ENCODE measurements around the gene ALG12.

The ALG12 gene

GRCh38 chr22:49910229-49911155 is 7.7 kb downstream of the ALG12 start:
- no peak for DNase-seq

DNA sequence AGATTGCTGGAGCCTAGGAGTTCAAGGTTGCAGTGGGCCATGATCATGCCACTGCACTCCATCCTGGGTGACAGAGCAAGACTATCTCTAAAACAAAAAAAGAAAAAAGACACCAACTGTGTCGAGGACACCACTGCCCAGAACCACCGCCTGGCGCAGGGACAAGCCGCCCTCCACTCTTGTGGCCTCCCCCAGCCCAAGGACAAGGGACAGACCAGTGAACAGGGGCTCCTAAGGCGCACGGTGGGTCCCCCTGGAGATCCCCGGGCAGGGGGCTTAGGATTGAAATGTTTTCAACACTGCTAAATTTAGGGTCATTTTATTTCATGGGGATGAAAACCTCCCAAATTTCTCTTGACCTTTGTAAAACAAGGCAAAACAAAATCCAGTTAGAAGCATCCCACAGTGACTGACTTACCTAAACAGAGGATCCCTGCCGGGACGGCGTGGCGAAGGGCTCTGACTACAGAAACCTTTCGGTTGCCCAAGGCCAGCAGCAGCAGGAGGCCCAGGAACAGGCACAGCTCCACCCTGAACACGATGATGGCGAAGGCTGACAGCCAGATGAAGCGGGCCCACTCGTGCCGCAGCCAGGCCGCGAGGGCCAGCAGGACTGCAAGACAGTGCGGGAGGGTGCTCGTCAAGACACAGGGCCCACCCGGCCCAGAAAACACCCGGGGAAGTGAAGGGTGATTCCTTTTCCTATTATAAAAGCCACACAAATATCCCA is 8.6 kb downstream of the ALG12 start:
- DNase-seq, result no peak

DNA sequence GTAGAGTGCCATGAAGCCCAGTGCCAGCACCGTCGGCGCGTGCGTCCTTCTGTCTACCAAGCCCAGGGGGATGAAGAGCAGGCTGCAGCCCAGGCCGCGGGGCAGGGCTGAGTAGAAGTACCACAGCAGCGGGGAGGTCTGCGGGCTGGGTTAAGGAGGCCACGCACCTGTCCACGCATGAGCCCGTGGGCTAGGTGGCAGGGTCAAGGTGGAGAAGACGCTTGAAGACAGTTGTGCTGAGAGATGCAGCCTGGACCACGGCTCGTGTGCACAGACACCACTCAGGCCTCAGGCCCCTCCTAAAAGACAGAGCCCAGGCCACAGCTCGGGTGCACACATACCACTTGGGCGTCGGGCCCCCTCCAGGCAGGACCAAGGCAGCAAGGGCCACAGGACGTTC is 10.4 kb downstream of the ALG12 start:
- no peak for DNase-seq

- DNase-seq, result no peak
Observed at GRCh38 chr22:49906799-49907290, 11.4 kb downstream of the ALG12 start.

- DNase-seq, result no peak
Observed at GRCh38 chr22:49906071-49906798, 12.0 kb downstream of the ALG12 start.

DNA sequence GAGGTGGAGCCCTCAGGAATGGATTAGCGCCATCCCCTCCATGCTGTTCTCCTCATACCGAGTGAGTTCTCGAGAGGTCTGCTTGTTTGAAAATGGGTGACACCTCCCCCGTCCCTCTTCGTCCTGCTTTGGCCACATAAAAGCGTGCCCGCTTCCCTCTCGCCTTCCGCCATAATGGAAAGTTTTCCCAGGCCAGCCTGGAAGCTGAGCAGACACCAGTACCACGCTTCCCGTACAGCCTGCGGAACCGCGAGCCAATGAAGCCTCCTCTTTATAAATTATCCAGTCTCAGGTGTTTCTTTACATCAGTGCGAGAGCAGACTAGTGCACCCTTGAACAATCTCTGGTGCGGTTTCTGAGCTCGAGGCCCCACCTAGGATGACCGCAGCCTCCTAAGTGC is 12.8 kb downstream of the ALG12 start:
- DNase-seq, result no peak

DNA sequence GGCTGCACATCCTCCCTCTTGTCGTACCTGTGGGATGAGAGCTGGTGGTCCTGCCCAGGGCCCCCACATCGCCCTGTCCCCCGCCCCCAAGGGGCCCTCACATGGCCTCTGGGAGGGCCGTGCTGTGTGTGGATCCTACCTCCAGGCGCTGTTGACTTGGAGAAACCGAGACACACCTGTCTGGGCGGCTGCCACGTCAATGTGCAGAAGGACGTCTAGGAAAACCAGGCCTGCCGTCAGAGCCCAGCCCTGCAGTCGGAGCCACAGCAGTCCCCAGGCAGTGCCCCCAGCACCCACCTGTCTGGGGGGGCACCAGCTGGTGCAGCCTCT is 14.2 kb downstream of the ALG12 start:
- DNase-seq, result no peak

- DNase-seq, result no peak
Observed at GRCh38 chr22:49903322-49904039, 14.8 kb downstream of the ALG12 start.

- no peak for DNase-seq
Observed at GRCh38 chr22:49901457-49901856, 16.8 kb downstream of the ALG12 start.

DNA sequence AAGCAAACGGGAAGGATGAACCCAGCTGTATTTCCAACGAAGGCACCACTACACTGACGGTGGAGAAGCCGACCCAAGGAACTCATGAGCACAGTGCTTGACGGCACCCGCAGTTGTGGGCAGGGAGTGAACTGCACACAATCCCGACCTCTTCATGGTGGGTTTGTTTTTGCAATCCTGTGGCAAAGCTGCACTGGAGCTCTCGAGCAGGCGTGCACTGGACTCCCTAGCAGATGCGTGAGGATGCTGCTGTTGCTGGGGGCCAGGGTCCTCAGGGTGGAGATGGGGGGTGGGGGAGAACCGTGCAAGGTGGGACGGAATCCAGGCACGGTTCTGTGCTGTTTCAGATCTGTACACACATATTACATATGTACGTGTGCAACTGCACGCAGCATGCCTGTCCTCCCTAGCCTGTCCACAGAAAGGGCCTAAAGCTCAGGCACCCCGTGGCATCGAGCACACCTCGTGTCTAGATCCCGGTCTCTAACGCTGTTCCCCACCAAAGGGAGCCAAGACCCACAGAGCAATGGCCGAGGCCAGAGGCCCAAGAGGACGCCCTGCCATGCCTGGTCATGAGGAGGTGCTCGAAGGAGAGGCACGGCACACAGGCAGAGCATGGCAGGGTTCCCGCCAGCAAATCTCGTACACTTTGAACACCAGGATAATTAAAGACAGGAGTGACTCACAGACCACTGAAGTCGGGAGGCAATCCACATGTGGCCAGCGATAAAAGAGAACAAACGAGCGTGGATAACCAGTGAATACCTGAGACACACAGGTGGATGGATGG is 17.6 kb downstream of the ALG12 start:
- no peak for DNase-seq

DNA sequence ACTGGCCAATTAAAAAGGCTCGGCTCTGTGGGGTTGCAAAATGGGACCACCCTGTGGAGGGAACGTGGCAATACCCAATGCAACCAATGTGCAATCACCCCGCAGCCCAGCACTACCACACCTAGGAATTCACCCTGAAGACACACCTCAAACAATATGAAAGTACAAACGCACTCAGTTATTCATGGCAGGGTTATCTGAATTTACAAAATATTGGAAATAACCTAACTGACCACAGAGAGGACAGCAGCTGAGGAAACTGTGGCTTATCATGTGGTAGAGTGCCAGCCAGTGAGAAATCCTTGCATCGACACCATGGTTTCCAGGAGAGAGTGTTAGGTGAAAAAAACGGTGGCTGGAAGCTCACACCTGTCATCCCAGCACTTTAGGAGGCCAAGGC is 18.7 kb downstream of the ALG12 start:
- DNase-seq, result no peak

DNA sequence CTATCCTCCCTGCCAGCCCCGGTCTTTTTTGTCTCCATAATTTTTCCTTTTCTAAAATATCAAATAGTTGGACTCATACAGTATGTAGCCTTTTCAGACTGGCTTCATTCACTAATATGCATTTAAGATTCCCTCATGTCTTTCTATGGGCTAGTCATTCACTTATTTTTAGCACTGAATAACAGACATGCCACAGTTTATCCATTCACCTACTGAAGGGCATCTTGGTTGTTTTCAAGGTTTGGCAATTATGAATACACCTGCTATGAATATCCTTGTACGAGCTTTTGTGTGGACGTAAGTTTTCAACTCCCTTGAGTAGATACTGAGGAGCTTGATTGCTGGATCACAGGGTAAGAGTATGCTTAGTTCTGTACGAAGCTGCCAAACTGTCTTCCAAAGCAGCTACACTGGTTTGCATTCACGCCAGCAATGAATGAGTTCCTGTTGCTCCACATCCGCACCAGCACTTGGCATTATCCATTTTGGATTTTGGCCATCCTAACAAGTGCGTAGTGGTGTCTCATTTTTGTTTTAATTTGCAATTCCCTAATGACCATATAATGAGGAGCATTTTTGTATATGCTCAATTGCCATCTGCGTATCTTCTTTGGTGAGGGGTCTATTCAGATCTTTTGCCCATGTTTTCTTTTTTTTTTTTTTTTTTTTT is 21.1 kb downstream of the ALG12 start:
- no peak for DNase-seq

DNA sequence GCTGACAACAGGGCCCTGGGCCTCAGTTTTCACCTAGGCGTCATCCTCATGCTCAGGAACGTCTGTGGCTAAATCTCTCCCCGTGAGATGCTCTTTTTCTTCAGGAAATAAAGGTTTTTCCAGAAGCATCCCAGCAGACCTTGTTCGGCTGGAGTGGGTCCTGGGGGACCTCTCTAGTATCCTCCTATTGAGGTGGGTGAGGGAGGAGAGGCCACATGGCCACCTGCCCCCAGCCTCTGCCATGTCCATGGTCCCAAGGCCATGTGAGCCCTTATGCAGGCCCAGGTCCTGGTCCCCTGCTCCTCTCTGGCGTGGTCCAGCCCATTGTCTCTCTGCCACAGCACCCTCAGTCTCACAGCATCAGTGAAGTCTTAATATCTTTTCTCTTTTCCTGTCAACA is 22.0 kb downstream of the ALG12 start:
- no peak for DNase-seq

GRCh38 chr22:49894322-49895054 is 23.8 kb downstream of the ALG12 start:
- DNase-seq, result no peak

- no peak for DNase-seq
Observed at GRCh38 chr22:49893025-49893424, 25.2 kb downstream of the ALG12 start.

DNA sequence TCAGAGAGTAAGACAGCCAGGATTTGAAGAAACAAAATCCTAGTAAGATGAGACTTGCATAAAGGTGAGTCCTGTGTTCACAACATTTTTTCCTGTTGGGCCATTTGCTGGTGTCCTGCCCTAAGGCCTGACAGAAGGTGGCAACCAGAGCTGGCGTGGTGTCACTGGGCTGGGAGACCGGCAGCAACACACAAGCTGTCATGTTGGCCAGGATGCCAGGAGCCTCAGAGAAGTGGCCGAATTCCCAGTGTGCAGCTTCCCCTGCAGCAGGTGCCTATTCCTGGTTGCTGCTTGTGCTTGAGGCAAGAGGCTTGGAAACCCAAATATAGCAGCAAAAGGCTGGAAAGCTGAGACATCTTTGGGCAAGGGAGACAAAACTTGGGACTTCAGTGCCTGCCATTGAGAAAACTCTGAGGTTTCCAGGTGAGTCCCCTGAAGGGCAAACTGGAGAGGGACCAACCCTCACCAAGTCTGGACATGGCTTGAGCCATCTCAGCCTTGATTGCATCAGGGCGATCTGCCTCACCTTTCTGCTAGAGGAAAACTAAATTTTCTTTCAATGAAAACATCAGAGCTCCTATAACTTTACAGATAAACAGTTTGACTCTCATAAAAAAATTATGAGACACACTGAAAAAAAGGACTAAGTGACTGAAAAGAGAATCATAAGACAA is 25.9 kb downstream of the ALG12 start:
- DNase-seq, result no peak

GRCh38 chr22:49889071-49889470 is 29.2 kb downstream of the ALG12 start:
- no peak for DNase-seq

DNA sequence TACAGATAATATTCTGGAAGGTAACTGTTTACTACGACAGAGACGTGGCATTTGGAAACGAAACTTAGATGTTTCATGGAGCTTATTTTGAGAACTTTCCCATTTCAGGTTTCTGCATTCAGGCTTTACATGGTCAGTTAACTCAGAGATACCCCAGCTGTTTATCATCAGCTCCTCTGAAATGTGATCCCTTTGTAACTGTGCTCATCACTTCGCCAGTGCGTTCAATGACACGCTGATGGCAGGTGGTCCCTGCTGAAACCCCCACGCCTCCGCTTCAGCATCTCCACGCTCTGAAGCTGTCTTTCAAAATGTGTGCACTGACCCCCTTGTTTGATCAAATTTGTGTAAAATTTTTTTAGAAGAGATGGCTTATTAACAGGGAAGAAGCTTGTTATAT is 30.5 kb downstream of the ALG12 start:
- DNase-seq, result no peak

DNA sequence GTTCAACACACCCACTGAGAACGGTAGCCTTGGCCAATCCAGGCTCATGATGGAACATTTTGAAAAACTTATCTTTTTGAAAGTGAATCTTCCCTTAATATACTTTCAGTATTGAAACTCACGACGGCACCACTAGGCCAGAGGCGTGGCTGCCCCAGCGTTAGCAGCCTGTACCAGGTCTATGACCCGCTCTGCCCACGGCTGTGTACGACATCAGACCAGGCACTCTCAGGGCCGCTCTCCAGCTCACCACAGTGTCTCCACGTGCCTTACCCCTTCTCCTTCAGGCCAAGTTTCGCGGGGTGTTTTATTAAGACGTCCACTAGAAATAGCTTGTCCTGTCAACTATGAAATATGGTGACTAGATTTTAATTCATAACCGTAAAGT is 31.2 kb downstream of the ALG12 start:
- DNase-seq, result no peak
